WTC11 (cell line): Measurements from ENCODE around the gene CETP. TPM values are rescaled to one million over a fixed set of nuclear protein-coding genes. Genes with fewer than 3 reads are reported as not detected.

Experiments
- ATAC-seq: fragments of 200-7000 bp; cut with Tn5 transposase; 2 replicates; pipeline ENCODE4 v1.10.0; 2021; ENCODE audit warnings: mild to moderate bottlenecking, moderate library complexity
- CTCF ChIA-PET: fragments of 300-600 bp; sonication (Branson Sonifier 250); formaldehyde crosslinking; loops from one replicate; lab custom pipeline; 2021; ENCODE audit warnings: antibody characterized with exemption; lab: Charles Lee
- POLR2A ChIA-PET: fragments of 350-600 bp; sonication (Branson Sonifier 250); formaldehyde crosslinking; loops from one replicate; lab custom pipeline; 2021; ENCODE audit warnings: antibody characterized with exemption; lab: Charles Lee
- DNase-seq: peaks from one replicate; pipeline ENCODE4 v3.0.0; 2021; ENCODE audit warnings: low spot score
- H3K27ac Mint-ChIP-seq: 2 replicates; pipeline ENCODE4 v1.8.0; 2021; ENCODE audit warnings: mixed read lengths
- H3K27me3 Mint-ChIP-seq: 2 replicates; pipeline ENCODE4 v1.8.0; 2021; ENCODE audit warnings: low read depth, mild to moderate bottlenecking, moderate library complexity, mixed read lengths
- H3K36me3 Mint-ChIP-seq: 2 replicates; pipeline ENCODE4 v1.8.0; 2021; ENCODE audit warnings: mixed read lengths
- H3K4me1 Mint-ChIP-seq: 2 replicates; pipeline ENCODE4 v1.8.0; 2022; ENCODE audit warnings: mixed read lengths
- H3K4me3 Mint-ChIP-seq: 2 replicates; pipeline ENCODE4 v1.8.0; 2021; ENCODE audit warnings: mild to moderate bottlenecking, moderate library complexity, mixed read lengths
- H3K9me3 Mint-ChIP-seq: 2 replicates; pipeline ENCODE4 v1.8.0; 2021; ENCODE audit warnings: mixed read lengths
- CBFB ChIP-seq: sonication (generic); formaldehyde crosslinking; IDR thresholded peaks from 2 replicates; pipeline ENCODE4 v1.8.1; 2022; ENCODE audit warnings: mild to moderate bottlenecking, low read depth, missing genetic modification reagents
- E2F4 ChIP-seq: sonication (generic); formaldehyde crosslinking; IDR thresholded peaks from 2 replicates; pipeline ENCODE4 v1.8.1; 2022; ENCODE audit warnings: low read depth, mild to moderate bottlenecking, moderate library complexity, missing genetic modification reagents, borderline replicate concordance
- ESRRA ChIP-seq: sonication (generic); formaldehyde crosslinking; IDR thresholded peaks from 2 replicates; pipeline ENCODE4 v1.8.1; 2022; ENCODE audit warnings: mild to moderate bottlenecking, missing genetic modification reagents, borderline replicate concordance
- ETV6 ChIP-seq: sonication (generic); formaldehyde crosslinking; IDR thresholded peaks from 2 replicates; pipeline ENCODE4 v1.8.1; 2022; ENCODE audit warnings: mild to moderate bottlenecking, missing genetic modification reagents
- FOXJ3 ChIP-seq: sonication (generic); formaldehyde crosslinking; IDR thresholded peaks from 2 replicates; pipeline ENCODE4 v1.9.0; 2021; ENCODE audit warnings: missing genetic modification reagents, mild to moderate bottlenecking, borderline replicate concordance
- FOXK1 ChIP-seq: sonication (generic); formaldehyde crosslinking; IDR thresholded peaks from 2 replicates; pipeline ENCODE4 v1.8.0; 2022; ENCODE audit warnings: mild to moderate bottlenecking, moderate library complexity, missing genetic modification reagents
- GRHL2 ChIP-seq: fragments of 250-450 bp; sonication (Bioruptor Pico); IDR thresholded peaks from 2 replicates; pipeline ENCODE4 v1.8.0; 2022; ENCODE audit warnings: mild to moderate bottlenecking, moderate library complexity; ENCODE audit not compliant: insufficient replicate concordance, severe bottlenecking
- JAZF1 ChIP-seq: fragments of 250-450 bp; sonication (Bioruptor Pico); IDR thresholded peaks from 2 replicates; pipeline ENCODE4 v1.9.0; 2021; ENCODE audit warnings: moderate library complexity, mild to moderate bottlenecking, inconsistent platforms
- JUN ChIP-seq: sonication (generic); formaldehyde crosslinking; IDR thresholded peaks from 2 replicates; pipeline ENCODE4 v1.8.0; 2023; ENCODE audit warnings: mild to moderate bottlenecking, missing genetic modification reagents
- MYBL2 ChIP-seq: sonication (generic); formaldehyde crosslinking; IDR thresholded peaks from 2 replicates; pipeline ENCODE4 v1.8.1; 2023; ENCODE audit warnings: mild to moderate bottlenecking, moderate library complexity, missing genetic modification reagents
- PRRX2 ChIP-seq: fragments of 250-450 bp; sonication (Bioruptor Pico); IDR thresholded peaks from 2 replicates; pipeline ENCODE4 v1.8.0; 2021; ENCODE audit warnings: mild to moderate bottlenecking
- RELA ChIP-seq: sonication (generic); formaldehyde crosslinking; IDR thresholded peaks from 2 replicates; pipeline ENCODE4 v1.8.1; 2022; ENCODE audit warnings: missing genetic modification reagents, mild to moderate bottlenecking, borderline replicate concordance
- SMAD3 ChIP-seq: sonication (generic); formaldehyde crosslinking; IDR thresholded peaks from 2 replicates; pipeline ENCODE4 v1.8.0; 2022; ENCODE audit warnings: missing genetic modification reagents, mild to moderate bottlenecking, borderline replicate concordance
- SP1 ChIP-seq: sonication (generic); formaldehyde crosslinking; conservative IDR thresholded peaks from 2 replicates; pipeline ENCODE4 v1.8.1; 2022; ENCODE audit warnings: missing genetic modification reagents
- TEAD4 ChIP-seq: sonication (generic); formaldehyde crosslinking; IDR thresholded peaks from 2 replicates; pipeline ENCODE4 v1.8.0; 2022; ENCODE audit warnings: mild to moderate bottlenecking, missing genetic modification reagents
- ZNF219 ChIP-seq: sonication (generic); formaldehyde crosslinking; IDR thresholded peaks from 2 replicates; pipeline ENCODE4 v1.8.0; 2023; ENCODE audit warnings: missing genetic modification reagents, mild to moderate bottlenecking, borderline replicate concordance
- ZNF232 ChIP-seq: sonication (generic); formaldehyde crosslinking; IDR thresholded peaks from 2 replicates; pipeline ENCODE4 v1.8.0; 2022; ENCODE audit warnings: mild to moderate bottlenecking, missing genetic modification reagents
- ZNF396 ChIP-seq: fragments of 250-450 bp; sonication (Bioruptor Pico); IDR thresholded peaks from 2 replicates; pipeline ENCODE4 v1.8.0; 2021; ENCODE audit warnings: mild to moderate bottlenecking, moderate library complexity, borderline replicate concordance
- ZNF532 ChIP-seq: fragments of 250-450 bp; sonication (Bioruptor Pico); IDR thresholded peaks from 2 replicates; pipeline ENCODE4 v1.9.0; 2021; ENCODE audit warnings: mild to moderate bottlenecking, borderline replicate concordance
- total RNA-seq: library from RNA; stranded (reverse); gene quantifications from 3 replicates; pipeline ENCODE4 v1.2.3, GENCODE V29; 2021
- TF ChIP-seq, protein P1 (sequence below): fragments of 200-600 bp; IDR thresholded peaks from 2 replicates; pipeline ENCODE4 v1.8.0; 2022; ENCODE audit warnings: antibody characterized with exemption
- TF ChIP-seq, protein P2 (sequence below): fragments of 250-450 bp; sonication (Bioruptor Pico); conservative IDR thresholded peaks from 2 replicates; pipeline ENCODE4 v1.9.0; 2021; ENCODE audit warnings: mild to moderate bottlenecking

Gene CETP
- total RNA-seq, 1 experiment from 2014 or later: not detected

DNA sequence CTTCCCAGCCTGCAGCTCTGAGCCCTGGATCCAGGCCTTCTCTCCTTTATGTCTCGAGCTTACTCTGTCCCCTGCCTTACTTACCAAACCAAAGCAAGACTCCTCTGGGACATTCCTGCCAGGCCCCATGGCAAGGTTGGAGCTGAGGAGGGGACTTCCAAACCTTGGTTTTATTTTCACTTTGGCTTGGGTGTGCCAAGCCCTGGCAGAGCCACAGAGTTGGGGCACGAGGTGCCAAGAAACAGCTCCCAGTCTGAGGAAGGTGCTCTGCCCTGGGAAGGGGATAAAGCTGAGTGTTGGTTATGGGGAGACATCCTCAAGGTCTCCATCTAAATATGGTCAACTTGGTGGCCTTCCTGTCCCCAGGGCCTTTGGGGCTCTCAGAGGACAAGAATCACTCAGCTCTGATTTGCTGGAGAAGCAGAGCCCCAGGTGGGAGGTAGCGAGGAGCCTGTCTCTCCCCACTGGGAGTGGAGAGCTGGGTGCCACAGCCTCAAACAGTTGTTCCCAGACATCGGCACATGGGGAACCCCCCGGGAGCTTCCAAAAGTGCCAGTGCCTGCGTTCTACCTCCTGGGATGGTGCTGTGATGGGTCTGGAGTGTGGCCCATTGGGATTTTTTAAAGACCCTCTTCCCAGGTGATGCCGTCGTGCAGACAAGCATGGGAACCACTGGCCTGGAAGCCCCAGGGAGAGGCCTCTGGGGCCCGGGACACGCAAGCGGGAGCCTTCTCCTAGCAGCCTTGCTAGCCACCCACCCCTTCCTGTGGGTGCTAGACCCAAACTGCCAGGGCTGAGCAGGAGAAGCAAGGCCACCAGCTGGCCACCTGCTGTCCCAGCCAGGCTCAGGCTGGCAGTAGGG, 37.9 kb downstream of the CETP start:
- peaks cover 5% of the 10 kb centered on the region; the same call in 1 of the 2 replicates for H3K9me3 Mint-ChIP-seq
- POLR2A ChIA-PET: interaction anchor here (0.6 kb wide), 1 partner anchor 248 kb away, joined by 4 read pairs; no protein-coding TSS in a partner anchor
- ATAC-seq: no peak
- DNase-seq: no peak
- peaks cover 11% of the 10 kb centered on the region; the same call in 1 of the 2 replicates for H3K27me3 Mint-ChIP-seq
- no peak overlapping the region for H3K27ac Mint-ChIP-seq
- H3K36me3 Mint-ChIP-seq: no peaks in the 10 kb centered on the region
- CTCF ChIA-PET: interaction anchor here (1.1 kb wide), 1 partner anchor 35 kb away, joined by 4 read pairs; no protein-coding TSS in a partner anchor
- no peak overlapping the region for H3K4me3 Mint-ChIP-seq
- peaks cover 8% of the 10 kb centered on the region for H3K4me1 Mint-ChIP-seq
- TF ChIP-seq CBFB (no peak), SP1 (no peak), RELA (CRISPR knock-in tag) (no peak), PRRX2 (no peak), ETV6 (CRISPR knock-in tag) (no peak), ESRRA (no peak)
- TF ChIP-seq, all 79 proteins: peak for 0

DNA sequence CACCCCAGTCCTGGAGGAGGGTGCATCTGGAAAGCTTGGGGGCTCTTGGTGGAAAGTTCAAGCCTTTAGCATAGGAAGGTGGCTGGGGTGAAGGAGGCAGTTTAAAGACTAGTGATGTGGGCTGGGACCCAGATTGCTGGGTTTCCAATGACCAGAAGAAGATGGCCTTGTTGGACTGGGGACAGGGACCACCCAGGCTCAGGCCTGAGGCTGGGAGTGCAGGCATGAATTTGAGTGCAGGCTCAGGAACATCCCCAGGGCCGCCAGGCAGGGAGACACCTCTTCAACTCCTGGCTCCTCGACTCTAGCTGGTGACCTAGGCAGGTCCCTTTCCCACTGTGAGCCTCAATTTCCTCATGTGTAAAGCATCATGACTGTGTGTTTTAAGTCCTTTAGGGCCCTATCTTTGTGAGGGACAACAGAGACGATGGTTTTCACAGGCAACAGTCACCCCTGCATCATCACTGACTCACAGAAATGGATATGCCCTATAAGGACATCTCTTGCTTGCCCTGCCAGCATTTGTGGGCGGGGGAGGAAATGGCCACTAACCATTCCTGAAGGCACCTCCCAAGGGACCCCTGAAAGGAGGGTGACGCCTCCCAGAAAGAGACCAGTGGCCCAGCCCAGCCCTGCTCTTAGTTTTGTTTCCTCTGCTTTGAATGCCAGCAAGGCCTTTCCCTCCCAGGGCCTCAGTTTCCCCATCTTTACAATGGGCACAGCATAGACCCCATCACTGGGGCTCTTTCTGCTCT, 38.7 kb downstream of the CETP start:
- Mint-ChIP-seq H3K27me3 (peaks cover 10% of the 10 kb centered on the region; the same call in 1 of the 2 replicates), H3K4me3 (no peak overlapping the region), H3K4me1 (peaks cover 14% of the 10 kb centered on the region), H3K9me3 (peaks cover 5% of the 10 kb centered on the region; the same call in 1 of the 2 replicates), H3K36me3 (no peaks in the 10 kb centered on the region), H3K27ac (no peak overlapping the region)
- DNase-seq (no peak), ATAC-seq (no peak)
- ChIA-PET POLR2A (no interaction called here), CTCF (no interaction called here)
- no peak for TF ChIP-seq ZNF396 (CRISPR knock-in tag)
- no peak for TF ChIP-seq CBFB
- TF ChIP-seq TEAD4 (CRISPR knock-in tag): no peak
- TF ChIP-seq FOXK1 (CRISPR knock-in tag): no peak
- no peak for TF ChIP-seq ZNF232 (CRISPR knock-in tag)
- TF ChIP-seq ESRRA: no peak
- TF ChIP-seq FOXJ3: no peak
- no peak for TF ChIP-seq JAZF1 (CRISPR knock-in tag)
- TF ChIP-seq ZNF219: no peak
- TF ChIP-seq GRHL2 (CRISPR knock-in tag): no peak
- TF ChIP-seq, protein P1, sequence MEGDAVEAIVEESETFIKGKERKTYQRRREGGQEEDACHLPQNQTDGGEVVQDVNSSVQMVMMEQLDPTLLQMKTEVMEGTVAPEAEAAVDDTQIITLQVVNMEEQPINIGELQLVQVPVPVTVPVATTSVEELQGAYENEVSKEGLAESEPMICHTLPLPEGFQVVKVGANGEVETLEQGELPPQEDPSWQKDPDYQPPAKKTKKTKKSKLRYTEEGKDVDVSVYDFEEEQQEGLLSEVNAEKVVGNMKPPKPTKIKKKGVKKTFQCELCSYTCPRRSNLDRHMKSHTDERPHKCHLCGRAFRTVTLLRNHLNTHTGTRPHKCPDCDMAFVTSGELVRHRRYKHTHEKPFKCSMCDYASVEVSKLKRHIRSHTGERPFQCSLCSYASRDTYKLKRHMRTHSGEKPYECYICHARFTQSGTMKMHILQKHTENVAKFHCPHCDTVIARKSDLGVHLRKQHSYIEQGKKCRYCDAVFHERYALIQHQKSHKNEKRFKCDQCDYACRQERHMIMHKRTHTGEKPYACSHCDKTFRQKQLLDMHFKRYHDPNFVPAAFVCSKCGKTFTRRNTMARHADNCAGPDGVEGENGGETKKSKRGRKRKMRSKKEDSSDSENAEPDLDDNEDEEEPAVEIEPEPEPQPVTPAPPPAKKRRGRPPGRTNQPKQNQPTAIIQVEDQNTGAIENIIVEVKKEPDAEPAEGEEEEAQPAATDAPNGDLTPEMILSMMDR: no peak

DNA sequence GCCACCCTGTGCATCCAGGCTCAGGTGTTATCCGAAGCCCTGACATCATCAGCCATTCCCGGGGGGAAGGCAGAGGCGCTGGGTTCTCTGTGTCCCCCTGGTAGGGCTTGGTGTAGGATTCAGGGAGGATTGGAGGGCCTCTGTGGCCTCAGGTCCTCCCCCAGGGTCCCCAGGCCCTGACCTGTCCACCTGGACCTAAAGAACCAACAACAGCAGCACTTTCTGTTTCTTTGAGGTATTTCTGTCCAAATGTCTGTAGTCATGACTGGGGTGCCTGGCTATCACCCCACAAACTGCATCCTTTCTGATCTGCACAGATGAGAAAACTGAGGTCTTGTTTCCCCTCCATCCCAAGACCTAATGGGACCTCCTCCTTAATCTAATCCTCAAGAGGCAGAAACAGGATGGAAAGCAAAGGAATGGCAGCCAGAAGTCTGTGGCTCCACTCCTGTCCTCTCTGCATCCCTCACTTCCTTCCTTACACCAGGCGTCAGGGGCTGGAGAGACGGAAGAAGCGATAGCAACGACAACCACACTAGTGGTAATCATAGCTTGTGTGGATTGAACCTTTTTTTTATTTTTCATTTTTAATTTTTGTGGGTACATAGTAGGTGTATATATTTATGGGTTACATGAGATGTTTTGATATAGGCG, 39.4 kb downstream of the CETP start:
- ATAC-seq (no peak), DNase-seq (no peak)
- POLR2A ChIA-PET: no interaction called here
- H3K27me3 Mint-ChIP-seq: 0 out of 2 replicates have a peak, but pooled peaks cover 3% of the 10 kb centered on the region
- CTCF ChIA-PET: no interaction called here
- H3K27ac Mint-ChIP-seq: no peak overlapping the region
- peaks cover 5% of the 10 kb centered on the region; the same call in 1 of the 2 replicates for H3K9me3 Mint-ChIP-seq
- no peaks in the 10 kb centered on the region for H3K36me3 Mint-ChIP-seq
- no peak overlapping the region for H3K4me3 Mint-ChIP-seq
- H3K4me1 Mint-ChIP-seq: peaks cover 14% of the 10 kb centered on the region
- TF ChIP-seq MYBL2 (CRISPR knock-in tag) (no peak), E2F4 (CRISPR knock-in tag) (no peak), SMAD3 (CRISPR knock-in tag) (no peak), PRRX2 (no peak), FOXK1 (CRISPR knock-in tag) (no peak), JUN (no peak), ZNF532 (CRISPR knock-in tag) (no peak)
- TF ChIP-seq, protein P2, sequence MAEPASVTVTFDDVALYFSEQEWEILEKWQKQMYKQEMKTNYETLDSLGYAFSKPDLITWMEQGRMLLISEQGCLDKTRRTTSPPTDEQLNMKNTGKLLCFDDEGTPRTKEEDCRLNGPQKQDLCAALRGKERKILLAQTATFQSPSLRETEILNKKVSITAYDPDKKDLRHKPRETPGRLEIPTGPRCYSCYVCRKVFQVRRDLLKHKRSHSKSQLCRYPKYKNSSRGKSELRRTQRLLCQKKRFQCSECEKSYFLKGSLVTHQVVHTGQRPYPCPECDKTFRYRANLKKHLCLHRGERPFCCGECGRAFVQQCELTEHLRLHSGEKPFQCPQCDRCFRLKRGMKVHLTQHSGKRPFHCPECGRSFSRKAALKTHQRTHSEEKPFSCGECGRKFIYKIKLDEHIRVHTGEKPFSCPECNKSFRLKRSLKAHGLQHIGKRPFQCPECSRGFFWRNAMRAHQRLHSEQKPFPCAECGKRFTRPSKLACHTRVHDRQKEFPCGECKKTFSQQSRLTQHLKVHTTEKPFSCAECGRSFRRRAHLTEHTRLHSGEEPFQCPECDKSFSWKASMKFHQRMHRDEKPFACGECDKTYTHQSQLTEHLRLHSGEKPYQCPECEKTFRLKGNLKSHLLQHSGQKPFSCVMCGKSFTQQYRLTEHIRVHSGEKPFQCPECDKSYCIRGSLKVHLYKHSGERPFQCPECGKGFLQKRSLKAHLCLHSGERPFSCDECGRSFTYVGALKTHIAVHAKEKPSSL (CRISPR knock-in tag): no peak
